Measurements from ENCODE around the gene PALLD. TPM values are rescaled to one million over a fixed set of nuclear protein-coding genes. Genes with fewer than 3 reads are reported as not detected.

Gene PALLD
- total RNA-seq, 4 donors from 2014 or later = 58.5 to 164 (median 84.2) TPM

DNA sequence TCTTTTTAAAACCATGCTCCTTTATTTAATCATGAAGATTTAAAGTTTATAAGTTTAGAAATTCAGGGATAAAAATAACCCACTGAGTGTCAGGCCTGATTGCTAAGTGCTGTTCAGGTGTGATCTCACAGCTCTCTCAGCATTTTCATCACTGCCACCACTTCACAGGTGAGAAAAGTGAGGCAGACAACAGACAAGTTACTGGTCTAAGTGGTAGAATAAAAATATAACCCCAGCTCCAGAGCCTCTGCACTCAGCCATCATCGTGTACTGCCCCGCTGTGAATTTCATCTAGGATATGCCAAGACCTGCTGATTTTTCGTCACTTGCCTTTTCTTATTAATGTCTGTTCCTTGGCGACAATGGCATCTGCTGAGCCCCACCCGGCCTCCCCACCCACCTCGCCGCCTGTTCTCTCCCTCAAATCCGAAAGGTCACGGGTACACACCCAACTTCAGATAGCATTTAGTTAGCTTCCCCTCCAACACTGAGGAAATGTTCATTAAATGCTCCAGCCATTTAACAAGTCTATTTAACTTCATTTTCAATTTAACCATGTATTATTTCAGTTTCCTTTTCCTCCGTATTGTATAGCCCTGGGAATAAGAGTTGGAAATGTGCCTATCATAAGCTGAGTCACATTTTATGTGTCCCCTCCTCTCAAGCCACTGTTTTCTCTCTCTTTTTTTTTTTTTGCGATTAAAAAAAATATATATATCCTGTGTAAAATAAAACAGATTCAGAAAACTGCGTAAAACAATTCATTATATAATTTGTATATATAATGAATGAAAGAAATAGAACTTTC is 276.7 kb downstream of the PALLD start:
- DNase-seq (ENCODE audit: low spot score) (no peak), ATAC-seq (ENCODE audit: low FRiP score) (no peak)
- TF ChIP-seq, protein P1, sequence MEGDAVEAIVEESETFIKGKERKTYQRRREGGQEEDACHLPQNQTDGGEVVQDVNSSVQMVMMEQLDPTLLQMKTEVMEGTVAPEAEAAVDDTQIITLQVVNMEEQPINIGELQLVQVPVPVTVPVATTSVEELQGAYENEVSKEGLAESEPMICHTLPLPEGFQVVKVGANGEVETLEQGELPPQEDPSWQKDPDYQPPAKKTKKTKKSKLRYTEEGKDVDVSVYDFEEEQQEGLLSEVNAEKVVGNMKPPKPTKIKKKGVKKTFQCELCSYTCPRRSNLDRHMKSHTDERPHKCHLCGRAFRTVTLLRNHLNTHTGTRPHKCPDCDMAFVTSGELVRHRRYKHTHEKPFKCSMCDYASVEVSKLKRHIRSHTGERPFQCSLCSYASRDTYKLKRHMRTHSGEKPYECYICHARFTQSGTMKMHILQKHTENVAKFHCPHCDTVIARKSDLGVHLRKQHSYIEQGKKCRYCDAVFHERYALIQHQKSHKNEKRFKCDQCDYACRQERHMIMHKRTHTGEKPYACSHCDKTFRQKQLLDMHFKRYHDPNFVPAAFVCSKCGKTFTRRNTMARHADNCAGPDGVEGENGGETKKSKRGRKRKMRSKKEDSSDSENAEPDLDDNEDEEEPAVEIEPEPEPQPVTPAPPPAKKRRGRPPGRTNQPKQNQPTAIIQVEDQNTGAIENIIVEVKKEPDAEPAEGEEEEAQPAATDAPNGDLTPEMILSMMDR (IDR thresholded peaks at IDR 0.05) = no peak

DNA sequence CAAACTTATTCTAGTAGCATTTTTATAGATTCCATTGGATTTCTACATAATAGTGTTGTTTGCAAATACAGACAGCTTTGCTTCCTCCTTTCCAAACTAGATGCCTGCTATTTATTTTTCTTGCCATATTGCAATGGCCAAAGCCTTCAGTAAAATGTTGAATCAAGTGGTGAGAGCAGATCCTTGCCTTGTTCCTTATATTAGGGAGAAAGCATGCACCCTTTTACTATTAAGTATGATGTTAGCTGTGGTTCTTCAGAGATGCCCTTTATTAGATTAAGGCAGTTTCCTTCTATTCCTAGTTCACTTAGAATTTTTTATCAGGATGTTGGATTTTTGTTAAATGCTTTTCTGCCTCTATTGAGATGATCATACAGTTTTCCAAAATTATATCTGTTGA is 279.5 kb downstream of the PALLD start:
- TF ChIP-seq, protein P1 (IDR thresholded peaks at IDR 0.05) = no peak

DNA sequence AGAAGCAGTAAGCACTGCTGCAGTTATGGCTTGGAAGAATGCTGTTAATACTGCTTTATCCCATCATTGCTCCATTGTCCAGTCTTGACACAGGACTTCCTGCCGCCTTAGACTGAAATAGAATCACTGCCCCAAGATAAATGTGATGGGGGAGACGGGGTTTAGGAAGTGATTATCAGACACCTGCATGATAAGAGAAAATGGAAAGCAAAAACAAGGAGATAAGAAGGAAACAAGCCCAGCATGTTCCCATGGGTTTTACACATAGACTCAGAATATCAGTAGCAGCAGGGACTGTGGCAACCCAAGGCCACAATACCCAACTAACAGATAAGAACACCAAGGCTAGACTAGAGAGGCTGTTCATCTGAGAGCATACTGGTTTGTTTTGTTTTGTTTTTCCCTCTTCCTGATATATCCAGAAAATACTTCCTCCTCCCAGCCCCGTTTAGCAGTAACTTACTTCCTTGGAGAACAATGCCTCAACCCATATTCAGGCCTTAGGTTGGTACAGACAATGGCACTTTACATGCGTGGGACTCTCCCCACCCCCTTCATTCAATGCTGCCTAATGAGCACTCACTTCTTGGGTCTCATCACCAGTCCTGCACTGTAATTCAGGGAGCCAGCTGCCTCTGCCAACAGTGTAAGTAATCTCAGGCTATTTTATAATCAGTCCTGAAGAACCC is 280.6 kb downstream of the PALLD start:
- TF ChIP-seq, protein P1 (IDR thresholded peaks at IDR 0.05) = no peak
- DNase-seq (ENCODE audit: low spot score) = no peak
- ATAC-seq (ENCODE audit: low FRiP score) = no peak

More for the DNA sequence above, 279.5 kb downstream of the PALLD start:
- no peak for ATAC-seq (ENCODE audit: low FRiP score)
- DNase-seq (ENCODE audit: low spot score) = no peak

DNA sequence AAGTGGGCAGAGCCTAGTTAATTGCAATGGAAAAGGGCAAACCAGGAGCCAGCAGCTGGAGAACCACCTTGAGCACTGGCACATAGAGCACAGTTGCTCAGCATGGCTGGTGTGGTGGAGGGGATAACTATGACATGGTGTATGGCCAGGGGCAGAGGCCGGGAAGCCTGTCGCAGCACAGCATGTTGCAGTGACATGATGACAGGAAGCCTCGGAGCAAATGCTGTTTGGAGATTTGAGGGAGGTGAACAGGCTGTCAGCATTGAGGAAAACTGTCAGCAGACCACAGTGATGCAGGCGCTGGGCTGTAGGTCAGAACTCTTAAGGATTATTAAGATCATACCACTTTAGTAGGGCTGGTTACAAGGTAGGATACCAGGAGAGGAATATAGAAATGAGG is 284.5 kb downstream of the PALLD start:
- DNase-seq (ENCODE audit: low spot score) (no peak), ATAC-seq (ENCODE audit: low FRiP score) (no peak)
- TF ChIP-seq, protein P1 (IDR thresholded peaks at IDR 0.05) = no peak

DNA sequence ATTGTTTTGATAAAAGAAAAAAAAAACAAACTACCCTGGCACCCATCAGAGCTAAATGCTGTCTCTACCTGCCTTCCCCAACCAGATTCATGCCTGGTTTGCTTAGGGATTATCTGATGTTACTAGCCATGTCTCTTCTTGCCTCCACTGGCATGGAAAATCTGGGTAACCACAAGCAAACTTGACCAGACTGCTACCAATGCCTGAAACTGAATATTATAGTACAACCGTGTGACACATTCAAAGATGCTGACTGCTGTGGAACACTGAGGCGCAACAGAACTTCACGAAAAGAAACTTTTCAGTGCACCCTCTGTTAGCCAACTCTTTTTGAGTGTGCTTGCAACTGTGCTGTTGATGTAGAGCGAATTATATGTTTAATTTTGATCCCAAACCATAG is 285.1 kb downstream of the PALLD start:
- ATAC-seq (ENCODE audit: low FRiP score) (no peak), DNase-seq (ENCODE audit: low spot score) (no peak)

DNA sequence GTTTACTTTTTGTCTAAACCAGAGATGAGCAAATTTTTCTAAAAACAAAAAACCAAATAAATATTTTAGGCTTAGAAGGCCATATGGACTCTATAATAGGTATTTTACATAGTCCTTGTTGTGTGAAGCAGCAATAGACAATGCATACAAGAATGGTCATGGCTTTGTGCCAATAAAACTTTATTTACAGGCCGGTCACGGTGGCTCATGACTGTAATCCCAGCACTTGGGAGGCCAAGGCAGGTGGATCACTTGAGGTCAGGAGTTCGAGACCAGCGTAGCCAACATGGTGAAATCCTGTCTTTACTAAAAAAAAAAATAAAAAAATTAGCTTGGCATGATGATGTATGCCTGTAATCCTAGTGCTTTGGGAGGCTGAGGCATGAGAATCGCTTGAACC is 285.6 kb downstream of the PALLD start:
- TF ChIP-seq, protein P1 (IDR thresholded peaks at IDR 0.05) = no peak

More for the DNA sequence above, 285.1 kb downstream of the PALLD start:
- TF ChIP-seq, protein P1 (IDR thresholded peaks at IDR 0.05) = no peak

More for the DNA sequence above, 285.6 kb downstream of the PALLD start:
- DNase-seq (ENCODE audit: low spot score) (no peak), ATAC-seq (ENCODE audit: low FRiP score) (no peak)
